ENCODE data around the gene BCL2A1. TPM values are rescaled to one million over a fixed set of nuclear protein-coding genes. Genes with fewer than 3 reads are reported as not detected.
A peak's percentile ranks its signal among the peaks of the same experiment; 100 is the strongest.

BCL2A1 gene
- polyA plus RNA-seq, 6 donors from 2014 or later = 30.9 to 58.4 (median 44.4) TPM

GRCh38 chr15:79987569-79987955, 16.6 kb upstream of the BCL2A1 start:
- DNase-seq = no peak
- H3K27ac Mint-ChIP-seq = no peak overlapping the region
- H3K4me3 Mint-ChIP-seq = no peak overlapping the region
- H3K27me3 Mint-ChIP-seq = peaks cover 11 to 48% (median 28%) of the 10 kb centered on the region in 3 donors
- H3K36me3 Mint-ChIP-seq = peaks cover 0 to 10% of the 10 kb centered on the region in 2 donors
- ATAC-seq (ENCODE audit: low read depth in 2 of 2) = no peak
- no peaks in the 10 kb centered on the region for H3K9me3 Mint-ChIP-seq
- peaks cover 9 to 14% (median 11%) of the 10 kb centered on the region in 3 donors for H3K4me1 Mint-ChIP-seq

GRCh38 chr15:79981831-79982455, 10.9 kb upstream of the BCL2A1 start:
- ATAC-seq (ENCODE audit: low read depth in 2 of 2) = no peak
- Mint-ChIP-seq H3K27ac (peak overlapping the region in 4 of 6 donors; percentile 32 to 92 (median 74)), H3K4me3 (no peak overlapping the region), H3K27me3 (peaks cover 9 to 32% (median 11%) of the 10 kb centered on the region in 3 donors), H3K9me3 (no peaks in the 10 kb centered on the region), H3K4me1 (peaks cover 44 to 48% (median 45%) of the 10 kb centered on the region in 3 donors), H3K36me3 (peaks cover 0 to 10% of the 10 kb centered on the region in 2 donors)
- DNase-seq = peak; percentile 18

GRCh38 chr15:79978655-79979514, 7.9 kb upstream of the BCL2A1 start:
- Mint-ChIP-seq H3K9me3 (no peaks in the 10 kb centered on the region), H3K4me3 (peak overlapping the region in 5 of 8 donors; percentile 26 to 91 (median 44)), H3K27me3 (peaks cover 5 to 20% (median 6%) of the 10 kb centered on the region in 3 donors), H3K4me1 (peaks cover 50 to 61% (median 56%) of the 10 kb centered on the region in 3 donors), H3K36me3 (peaks cover 0 to 6% of the 10 kb centered on the region in 2 donors), H3K27ac (peak overlapping the region; percentile 77 to 94 (median 87))
- ATAC-seq (ENCODE audit: low read depth in 2 of 2) (peak; percentile 41 to 48), DNase-seq (peak; percentile 11)

- Mint-ChIP-seq H3K9me3 (no peaks in the 10 kb centered on the region), H3K4me3 (peak overlapping the region in 5 of 8 donors; percentile 1 to 91 (median 81)), H3K4me1 (peaks cover 49 to 62% (median 56%) of the 10 kb centered on the region in 3 donors), H3K36me3 (no peaks in the 10 kb centered on the region), H3K27me3 (peaks cover 0 to 15% (median under 1%) of the 10 kb centered on the region in 3 donors), H3K27ac (peak overlapping the region; percentile 77 to 94 (median 87))
- no peak for ATAC-seq (ENCODE audit: low read depth in 2 of 2)
- no peak for DNase-seq
Measured at GRCh38 chr15:79978260-79978654, 7.3 kb upstream of the BCL2A1 start.

DNA sequence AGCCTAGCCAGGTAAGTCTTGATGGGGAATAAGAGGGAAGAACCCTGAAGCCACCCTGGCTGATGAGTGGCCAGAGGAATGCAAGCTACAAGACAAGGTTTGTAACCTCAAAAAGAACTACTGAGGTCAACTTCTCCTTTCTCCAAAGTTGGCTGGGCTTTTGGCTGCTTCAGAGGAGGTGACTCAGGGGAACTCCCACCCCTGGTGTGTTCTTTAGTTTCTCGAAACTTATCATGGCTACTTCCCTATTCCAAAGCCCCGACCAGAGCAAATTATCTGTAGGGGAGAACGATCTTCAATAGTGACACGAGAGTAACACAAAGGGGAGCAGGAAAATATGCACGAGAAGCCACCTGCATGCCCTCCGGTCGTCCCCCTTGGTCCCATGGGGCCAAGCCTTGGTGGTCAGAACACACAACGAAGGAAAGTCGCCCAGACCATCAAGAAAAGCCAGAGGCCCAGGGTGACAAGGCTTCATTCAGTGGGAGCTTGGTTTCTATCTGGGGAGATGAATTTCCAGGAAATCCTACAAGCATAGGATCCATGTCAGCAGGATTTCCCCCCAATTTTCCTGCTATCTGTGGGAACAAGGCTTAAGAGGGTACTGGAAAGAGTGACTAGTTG, 6.5 kb upstream of the BCL2A1 start:
- Mint-ChIP-seq H3K27ac (peak overlapping the region; percentile 88 to 99 (median 93)), H3K4me1 (peaks cover 48 to 64% (median 56%) of the 10 kb centered on the region in 3 donors), H3K4me3 (peak overlapping the region; percentile 21 to 91 (median 80)), H3K9me3 (no peaks in the 10 kb centered on the region), H3K36me3 (no peaks in the 10 kb centered on the region), H3K27me3 (peaks cover 0 to 14% (median 0%) of the 10 kb centered on the region in 3 donors)
- ATAC-seq (ENCODE audit: low read depth in 2 of 2) = peak; percentile 92 to 94
- peak; percentile 74 for DNase-seq

DNA sequence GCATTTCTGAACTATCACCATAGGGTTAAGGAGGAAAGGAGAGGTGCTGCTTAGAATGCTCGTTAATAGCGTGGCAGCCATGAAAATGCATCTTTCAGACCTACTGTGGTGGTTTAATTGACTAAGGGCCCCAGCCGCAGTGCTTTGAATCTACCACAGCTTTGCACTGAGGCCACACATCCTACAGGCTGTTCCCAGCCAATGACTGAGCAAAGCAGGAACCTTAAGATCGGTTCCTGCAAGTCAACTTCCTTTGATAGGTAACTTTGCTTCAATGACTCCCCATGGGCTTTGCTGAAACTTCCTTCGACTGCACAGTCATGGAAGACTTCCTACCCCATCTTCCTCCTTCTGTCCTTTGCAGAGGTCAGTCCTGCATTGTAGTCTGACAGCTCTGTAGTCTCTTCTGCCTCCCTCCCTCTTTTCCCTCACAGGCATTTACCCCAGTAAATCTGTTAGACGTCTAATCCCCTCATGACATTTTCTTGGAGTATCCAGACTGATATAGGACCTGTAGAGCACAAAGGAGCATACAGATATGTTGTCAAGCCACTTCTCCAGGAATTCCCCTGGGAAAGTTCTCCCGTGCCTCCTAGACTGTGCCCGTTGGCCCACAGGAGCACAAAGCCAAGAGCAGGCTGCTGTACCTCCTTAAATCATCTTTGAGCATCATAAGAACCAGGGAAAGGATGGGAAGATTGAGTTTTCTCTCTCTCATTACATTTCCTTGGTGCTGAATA, 2.6 kb upstream of the BCL2A1 start:
- DNase-seq (no peak), ATAC-seq (ENCODE audit: low read depth in 2 of 2) (no peak)
- Mint-ChIP-seq H3K9me3 (no peaks in the 10 kb centered on the region), H3K4me3 (peak overlapping the region in 3 of 8 donors; percentile 10 to 37 (median 26)), H3K27ac (peak overlapping the region in 2 of 6 donors; percentile 25 to 71), H3K36me3 (peaks cover 4 to 12% of the 10 kb centered on the region in 2 donors), H3K27me3 (no peaks in the 10 kb centered on the region), H3K4me1 (peaks cover 48 to 61% (median 58%) of the 10 kb centered on the region in 3 donors)

- Mint-ChIP-seq H3K27me3 (no peaks in the 10 kb centered on the region), H3K4me3 (peak overlapping the region in 2 of 8 donors; percentile 20 to 21), H3K4me1 (peaks cover 46 to 61% (median 57%) of the 10 kb centered on the region in 3 donors), H3K27ac (peak overlapping the region in 2 of 6 donors; percentile 21 to 71), H3K9me3 (no peaks in the 10 kb centered on the region), H3K36me3 (peaks cover 4 to 16% of the 10 kb centered on the region in 2 donors)
- DNase-seq (no peak), ATAC-seq (ENCODE audit: low read depth in 2 of 2) (no peak)
Measured at GRCh38 chr15:79972863-79973262, 1.9 kb upstream of the BCL2A1 start.

GRCh38 chr15:79970181-79970580, 815 bp downstream of the BCL2A1 start:
- no peak for ATAC-seq (ENCODE audit: low read depth in 2 of 2)

DNA sequence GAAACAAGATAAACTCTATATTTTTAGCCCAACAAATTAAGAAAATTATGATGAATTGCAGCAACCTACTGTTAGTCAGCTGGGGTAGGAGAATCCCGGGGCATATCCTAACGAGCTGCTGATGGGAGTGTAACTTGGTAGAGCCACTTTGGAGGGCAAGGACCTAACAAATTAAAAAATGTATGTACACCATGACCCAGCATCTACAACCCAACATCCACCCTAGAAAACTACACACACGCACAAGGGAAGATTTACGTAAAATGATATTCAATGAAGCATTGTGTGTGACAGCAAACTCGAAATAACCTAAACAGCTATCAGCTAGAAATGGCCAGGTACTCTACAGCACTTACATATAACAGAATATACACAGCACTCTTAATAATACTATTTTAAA, 1.9 kb downstream of the BCL2A1 start:
- ATAC-seq (ENCODE audit: low read depth in 2 of 2) = no peak

More at GRCh38 chr15:79970181-79970580, 815 bp downstream of the BCL2A1 start:
- no peak for DNase-seq
- Mint-ChIP-seq H3K27ac (peak overlapping the region in 4 of 6 donors; percentile 96 to 99 (median 98)), H3K4me3 (peak overlapping the region in 6 of 8 donors; percentile 86 to 95 (median 90)), H3K4me1 (peaks cover 47 to 59% (median 52%) of the 10 kb centered on the region in 3 donors), H3K9me3 (no peaks in the 10 kb centered on the region), H3K27me3 (no peaks in the 10 kb centered on the region), H3K36me3 (peaks cover 4 to 19% of the 10 kb centered on the region in 2 donors)

GRCh38 chr15:79967298-79968182, 3.5 kb downstream of the BCL2A1 start:
- no peak for DNase-seq
- no peak for ATAC-seq (ENCODE audit: low read depth in 2 of 2)
- Mint-ChIP-seq H3K4me1 (peaks cover 47 to 56% (median 55%) of the 10 kb centered on the region in 3 donors), H3K9me3 (peaks cover 0 to 5% (median 0%) of the 10 kb centered on the region in 7 donors), H3K27ac (peak overlapping the region in 3 of 6 donors; percentile 82 to 94 (median 91)), H3K27me3 (no peaks in the 10 kb centered on the region), H3K4me3 (peak overlapping the region; percentile 49 to 82 (median 72)), H3K36me3 (peaks cover 4 to 27% of the 10 kb centered on the region in 2 donors)

More for the DNA sequence above, 1.9 kb downstream of the BCL2A1 start:
- Mint-ChIP-seq H3K27me3 (no peaks in the 10 kb centered on the region), H3K27ac (peak overlapping the region in 5 of 6 donors; percentile 62 to 86 (median 79)), H3K4me3 (peak overlapping the region; percentile 14 to 86 (median 74)), H3K9me3 (peaks cover 0 to 5% (median 0%) of the 10 kb centered on the region in 7 donors), H3K36me3 (peaks cover 4 to 27% of the 10 kb centered on the region in 2 donors), H3K4me1 (peaks cover 52 to 66% (median 61%) of the 10 kb centered on the region in 3 donors)
- no peak for DNase-seq

DNA sequence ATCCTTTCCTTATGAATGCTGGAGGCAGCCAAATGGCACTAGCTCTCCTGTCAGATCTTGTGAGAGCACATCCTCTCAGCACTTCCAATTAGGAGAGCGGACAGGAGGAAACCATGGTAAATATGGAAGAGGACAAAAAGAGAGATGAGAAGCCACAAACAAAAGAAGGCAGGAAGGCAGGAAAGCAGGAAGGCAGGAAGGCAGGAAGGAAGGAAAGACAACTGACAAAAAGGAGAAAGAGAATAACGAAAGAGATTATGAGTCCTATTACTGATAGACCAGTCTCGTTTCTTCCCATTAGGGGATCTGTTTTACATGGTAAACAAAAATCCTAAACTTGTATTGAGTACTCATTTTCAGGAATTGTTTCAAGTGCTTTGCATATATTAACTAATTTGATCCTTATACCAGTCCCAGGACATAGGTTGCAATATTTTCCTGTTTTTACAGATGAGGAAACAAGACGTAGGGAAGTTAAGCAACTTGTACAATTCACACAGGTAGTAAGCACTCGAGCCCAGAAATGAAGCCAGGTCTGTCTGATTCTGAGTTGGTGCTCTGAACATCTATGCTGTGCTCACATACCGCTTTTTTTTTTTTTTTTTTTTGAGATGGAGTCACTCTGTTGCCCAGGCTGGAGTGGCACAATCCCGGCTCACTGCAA, 4.2 kb downstream of the BCL2A1 start:
- peaks cover 51 to 61% (median 59%) of the 10 kb centered on the region in 3 donors for H3K4me1 Mint-ChIP-seq

More for the DNA sequence above, 4.2 kb downstream of the BCL2A1 start:
- H3K36me3 Mint-ChIP-seq = peaks cover 4 to 27% of the 10 kb centered on the region in 2 donors
- no peak for DNase-seq
- no peak for ATAC-seq (ENCODE audit: low read depth in 2 of 2)
- peak overlapping the region; percentile 10 to 75 (median 64) for H3K4me3 Mint-ChIP-seq
- peaks cover 0 to 5% (median 0%) of the 10 kb centered on the region in 7 donors for H3K9me3 Mint-ChIP-seq
- peak overlapping the region in 5 of 6 donors; percentile 21 to 97 (median 53) for H3K27ac Mint-ChIP-seq
- no peaks in the 10 kb centered on the region for H3K27me3 Mint-ChIP-seq
